Motor neuron (in vitro differentiated cells): Measurements from ENCODE around the gene TMEM134. TPM values are rescaled to one million over a fixed set of nuclear protein-coding genes. Genes with fewer than 3 reads are reported as not detected.

Source experiments
- ATAC-seq, 8 experiments: fragments of 200-7000 bp; cut with Tn5 transposase; replicated peaks in 6 of 8; 2 replicates each; pipeline ENCODE4 v1.8.0; 2021; ENCODE audit warnings: mild to moderate bottlenecking in 8 of 8, moderate library complexity in 8 of 8
- H3K27ac ChIP-seq, 2 donors: fragments of 250-450 bp; sonication (Bioruptor Pico); 2 replicates each; pipeline ENCODE4 v1.9.0; 2021; ENCODE audit warnings: antibody characterized with exemption in 2 of 2, mild to moderate bottlenecking in 2 of 2, moderate library complexity in 1 of 2
- H3K4me1 ChIP-seq, 2 donors: fragments of 250-450 bp; sonication (Bioruptor Pico); replicated peaks in 1 of 2; 2 replicates each; pipeline ENCODE4 v1.6.1; 2021; ENCODE audit warnings: antibody characterized with exemption in 2 of 2, mild to moderate bottlenecking in 2 of 2, moderate library complexity in 1 of 2
- H3K4me3 ChIP-seq, 5 donors: fragments of 250-450 bp; sonication (Bioruptor Pico); 2 replicates each; pipeline ENCODE4 v1.9.0; 2021; ENCODE audit warnings: antibody characterized with exemption in 5 of 5, mild to moderate bottlenecking in 5 of 5, moderate library complexity in 4 of 5
- WGBS, 10 experiments: fragments of 450-650 bp; shearing (Covaris generic); methylation state at CpG; one replicate each; pipeline ENCODE4 v1.0.0; 2022; 5-methylcytosine and 5-hydroxymethylcytosine counted together
- in situ Hi-C, 9 experiments: fragments of 400-800 bp; cut with MboI; loops; one replicate each; pipeline ENCODE4 v1.15.0; 2021; ENCODE audit warnings: low sequenced_read_pairs in 9 of 9, low pct_unique_long_range_greater_than_20kb in 2 of 9; ENCODE audit not compliant: unreplicated experiment in 9 of 9
- total RNA-seq, 8 experiments: library from RNA; unstranded; fragments of 300-600 nt; gene quantifications; 2 replicates each; pipeline versions ENCODE4 v1.2.3 to v1.2.4, GENCODE V29; 2022

The TMEM134 gene
- total RNA-seq, 8 experiments from 2014 or later, result 9.9 to 30.6 (median 17.2) TPM

DNA sequence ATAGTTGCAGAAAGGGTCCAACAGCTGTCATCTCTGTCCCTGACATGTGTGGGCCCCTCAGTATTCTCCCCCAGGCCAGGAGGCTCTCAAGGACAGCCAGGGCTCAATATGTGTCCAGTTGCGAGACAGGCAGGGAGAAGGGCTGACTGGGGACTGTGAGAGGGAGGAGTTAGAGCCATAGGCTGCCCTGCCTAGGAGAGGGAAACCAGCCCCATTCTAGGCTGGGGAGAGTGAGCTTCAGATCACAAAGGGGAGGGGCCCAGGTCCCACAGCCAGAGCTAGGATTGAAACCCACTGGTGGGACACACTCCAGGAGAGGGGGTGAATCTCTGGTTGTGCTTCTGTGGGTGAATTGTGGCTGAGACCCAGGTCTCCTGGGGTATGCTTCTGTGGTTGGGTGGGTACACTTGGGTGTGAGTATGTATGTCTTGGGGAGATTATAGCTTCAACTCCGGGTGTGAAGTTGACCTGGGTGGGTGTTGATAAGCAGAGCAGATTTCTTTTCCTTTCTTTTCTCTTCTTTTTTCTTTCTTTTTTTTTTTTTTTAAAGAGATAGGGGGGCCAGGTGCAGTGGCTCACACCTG is 55.7 kb downstream of the TMEM134 start:
- H3K27ac ChIP-seq, result no peak overlapping the region
- WGBS, 10 experiments, result 0 to 60% (median 45%) methylated on average over 1 to 2 of the region's 2 CpGs; no CpG with 5 or more reads in 4 of the 10 experiments
- peak in 1 of 8 experiments; percentile 29 for ATAC-seq
- H3K4me1 ChIP-seq, result peaks cover 7 to 8% of the 10 kb centered on the region in 2 donors
- no peak overlapping the region for H3K4me3 ChIP-seq
- in situ Hi-C loops, result no loop called here

DNA sequence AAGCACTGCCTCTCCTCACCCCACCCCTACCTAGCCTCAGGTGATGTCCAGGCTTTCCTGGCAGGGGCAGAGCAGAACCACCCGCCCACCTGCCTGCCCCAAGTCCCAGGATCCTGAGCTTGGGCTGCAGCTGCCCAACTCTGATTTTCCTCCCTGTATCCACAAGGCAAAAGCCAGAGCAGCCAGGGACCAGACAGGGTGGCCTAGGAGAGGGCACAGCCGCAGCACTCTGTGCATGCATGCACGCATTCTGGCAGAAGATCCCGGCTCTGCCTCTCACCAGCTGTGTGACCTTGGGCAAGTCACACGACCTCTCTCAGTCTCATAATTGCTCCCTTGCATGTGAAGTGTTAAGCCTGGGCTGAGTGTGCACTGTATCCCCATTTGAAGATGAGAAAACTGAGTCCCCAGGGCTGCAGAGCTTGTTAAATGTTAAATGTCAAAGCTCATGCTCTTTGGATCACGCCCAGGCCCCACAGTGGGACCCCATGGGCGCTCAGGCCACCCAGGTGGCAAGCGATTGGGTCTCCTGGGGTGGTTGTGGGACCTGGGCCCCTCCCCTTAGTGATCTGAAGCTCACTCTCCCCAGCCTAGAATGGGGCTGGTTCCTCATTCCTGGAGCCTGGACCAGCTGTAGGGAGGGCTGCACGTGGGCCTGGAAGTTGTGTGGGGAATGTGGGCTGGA is 56.4 kb downstream of the TMEM134 start:
- ATAC-seq, result no peak
- 0 to 84% (median 27%) methylated on average over 1 to 5 of the region's 9 CpGs; no CpG with 5 or more reads in 6 of the 10 experiments for WGBS, 10 experiments
- H3K27ac ChIP-seq, result no peak overlapping the region
- H3K4me1 ChIP-seq, result peaks cover 10 to 14% of the 10 kb centered on the region in 2 donors
- in situ Hi-C loops, result no loop called here
- no peak overlapping the region for H3K4me3 ChIP-seq

DNA sequence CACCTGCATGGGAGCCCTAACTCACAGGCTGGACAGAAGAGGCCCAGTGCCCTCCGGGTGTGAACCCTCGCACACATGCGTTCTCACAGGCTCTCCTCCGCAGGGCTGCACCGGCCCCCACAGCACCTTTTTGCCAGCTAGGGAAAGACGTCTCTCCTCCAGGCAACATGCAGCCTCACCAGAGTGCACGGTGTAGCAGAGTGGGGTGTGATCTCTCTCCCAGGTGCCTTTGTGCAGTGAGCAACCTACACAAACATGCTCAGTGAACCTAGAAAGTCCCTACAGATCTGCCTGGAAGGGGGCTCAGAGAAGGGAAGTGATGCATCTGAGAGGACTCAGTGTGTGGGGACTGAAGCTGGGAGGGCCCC is 57.3 kb downstream of the TMEM134 start:
- Histone ChIP-seq H3K4me1 (peaks cover 17 to 19% of the 10 kb centered on the region in 2 donors), H3K27ac (no peak overlapping the region), H3K4me3 (no peak overlapping the region)
- 17 to 90% (median 74%) methylated on average over 1 to 5 of the region's 7 CpGs; no CpG with 5 or more reads in 4 of the 10 experiments for WGBS, 10 experiments
- ATAC-seq, result no peak
- in situ Hi-C loops, result no loop called here

Other genes with a start within 250 kb of the TMEM134 start
- gene GRK2, start 202.8 kb downstream of the TMEM134 start, total RNA-seq, result 10 to 100 TPM; 13.8 to 40.5 (median 32.6) TPM
- 10 to 100 TPM; 14.5 to 43.1 (median 32.9) TPM for gene ANKRD13D, start 179.9 kb downstream of the TMEM134 start, total RNA-seq
- 10 to 100 TPM in 2 of 8 experiments, 1 to 10 TPM in 3, under 1 TPM in 3; 0.54 to 26.8 (median 1.5) TPM for gene SSH3, start 165.7 kb downstream of the TMEM134 start, total RNA-seq
- gene POLD4, start 115.7 kb downstream of the TMEM134 start, total RNA-seq, result 100 to 1,000 TPM in 1 of 8 experiments, 10 to 100 TPM in 5, 1 to 10 TPM in 2; 5.6 to 167 (median 24.4) TPM
- 1 to 10 TPM in 5 of 8 experiments, under 1 TPM in 3; 0.81 to 6.1 (median 1.7) TPM for gene CLCF1, start 95.7 kb downstream of the TMEM134 start, total RNA-seq
- gene RAD9A, start 77.3 kb downstream of the TMEM134 start, total RNA-seq, result 10 to 100 TPM in 7 of 8 experiments, 1 to 10 TPM in 1; 4.0 to 25.5 (median 16.2) TPM
- 100 to 1,000 TPM in 4 of 8 experiments, 10 to 100 TPM in 4; 60.9 to 162 (median 104) TPM for gene PPP1CA, start 67.4 kb downstream of the TMEM134 start, total RNA-seq
- 1 to 10 TPM in 1 of 8 experiments, under 1 TPM in 7; 0.15 to 2.2 (median 0.64) TPM for gene TBC1D10C, start 65.2 kb downstream of the TMEM134 start, total RNA-seq
- gene CARNS1, start 53.6 kb downstream of the TMEM134 start, total RNA-seq, result 1 to 10 TPM in 3 of 8 experiments, under 1 TPM in 5; 0.16 to 2.1 (median 0.67) TPM
- gene RPS6KB2, start 40.8 kb downstream of the TMEM134 start, total RNA-seq, result 10 to 100 TPM; 21.8 to 48.3 (median 30.6) TPM
- gene PTPRCAP, start 31.6 kb downstream of the TMEM134 start, total RNA-seq, result under 1 TPM in 2 of 8 experiments, not detected in 6; 0.17 to 0.22 TPM
- 10 to 100 TPM; 23.3 to 93.7 (median 37.5) TPM for gene CORO1B, start 25.8 kb downstream of the TMEM134 start, total RNA-seq
- under 1 TPM in 5 of 8 experiments, not detected in 3; 0.11 to 0.90 (median 0.31) TPM for gene GPR152, start 16.5 kb downstream of the TMEM134 start, total RNA-seq
- under 1 TPM in 7 of 8 experiments, not detected in 1; 0.16 to 0.62 (median 0.20) TPM for gene CABP4, start 13.9 kb downstream of the TMEM134 start, total RNA-seq
- 10 to 100 TPM; 48.1 to 72.2 (median 59.5) TPM for gene AIP, start 13.8 kb upstream of the TMEM134 start, total RNA-seq
- 10 to 100 TPM; 21.4 to 64.4 (median 35.9) TPM for gene PITPNM1, start 36.1 kb upstream of the TMEM134 start, total RNA-seq
- gene CDK2AP2, start 38.9 kb upstream of the TMEM134 start, total RNA-seq, result 10 to 100 TPM; 13.8 to 39.3 (median 19.8) TPM
- under 1 TPM in 1 of 8 experiments, not detected in 7; 0.71 TPM for gene CABP2, start 54.2 kb upstream of the TMEM134 start, total RNA-seq
- gene GSTP1, start 114.6 kb upstream of the TMEM134 start, total RNA-seq, result 1,000 to 10,000 TPM in 2 of 8 experiments, 100 to 1,000 TPM in 6; 462 to 1,848 (median 788) TPM
- gene NDUFV1, start 137.7 kb upstream of the TMEM134 start, total RNA-seq, result 100 to 1,000 TPM; 135 to 267 (median 157) TPM
- gene NUDT8, start 160.7 kb upstream of the TMEM134 start, total RNA-seq, result 10 to 100 TPM in 1 of 8 experiments, 1 to 10 TPM in 7; 3.3 to 13.3 (median 5.1) TPM
- under 1 TPM in 5 of 8 experiments, not detected in 3; 0.22 to 0.71 (median 0.37) TPM for gene TBX10, start 170.5 kb upstream of the TMEM134 start, total RNA-seq
- not detected for gene ACY3, start 181.5 kb upstream of the TMEM134 start, total RNA-seq
- gene ALDH3B2, start 205.4 kb upstream of the TMEM134 start, total RNA-seq, result under 1 TPM in 4 of 8 experiments, not detected in 4; 0.08 to 0.57 (median 0.15) TPM